GM12878 (cell line): ENCODE data around the gene RRAS. TPM values are rescaled to one million over a fixed set of nuclear protein-coding genes. Genes with fewer than 3 reads are reported as not detected.
A peak's percentile ranks its signal among the peaks of the same experiment; 100 is the strongest.

Experiments used
- ATF3 ChIP-seq: IDR thresholded peaks from 2 replicates; pipeline ENCODE4 v1.6.1; 2011; ENCODE audit warnings: low read depth, mild to moderate bottlenecking, low read length, moderate library complexity, borderline replicate concordance; ENCODE audit errors: extremely low read depth
- BRCA1 ChIP-seq: IDR thresholded peaks from 2 replicates; pipeline ENCODE4 v1.6.1; 2011; ENCODE audit warnings: low read depth, low read length, improper control_type of control experiment
- CBX5 ChIP-seq: sonication (generic); IDR thresholded peaks from 2 replicates; pipeline ENCODE4 v1.6.1; 2016; ENCODE audit warnings: low read depth, moderate library complexity, mild to moderate bottlenecking, inconsistent platforms
- ESRRA ChIP-seq: IDR thresholded peaks from 2 replicates; pipeline ENCODE4 v1.6.1; 2012; ENCODE audit warnings: mild to moderate bottlenecking, low read length, improper control_type of control experiment
- ETV6 ChIP-seq, 2 experiments: fragments of 450-650 bp in 1 of 2; IDR thresholded peaks in 1 of 2; conservative IDR thresholded peaks in 1 of 2; 2 replicates each; pipeline ENCODE4 v1.6.1; 2014; ENCODE audit warnings: antibody characterized with exemption in 1 of 2, borderline replicate concordance in 1 of 2, low read depth in 1 of 2, mild to moderate bottlenecking in 1 of 2, moderate library complexity in 1 of 2
- GATAD2B ChIP-seq: fragments of 450-650 bp; conservative IDR thresholded peaks from 2 replicates; pipeline ENCODE4 v1.6.1; 2017; ENCODE audit warnings: low read depth, mild to moderate bottlenecking, moderate library complexity
- NR2C1 ChIP-seq: fragments of 450-650 bp; IDR thresholded peaks from 2 replicates; pipeline ENCODE4 v1.6.1; 2017; ENCODE audit warnings: antibody characterized with exemption, mild to moderate bottlenecking, moderate library complexity
- POU2F2 ChIP-seq: IDR thresholded peaks from 3 replicates; pipeline ENCODE4 v1.6.1; 2011; ENCODE audit warnings: low read depth, mild to moderate bottlenecking, low read length, borderline replicate concordance
- YY1 ChIP-seq: IDR thresholded peaks from 2 replicates; pipeline ENCODE4 v1.6.1; 2011; ENCODE audit warnings: low read depth, mild to moderate bottlenecking, low read length
- ZNF274 ChIP-seq: IDR thresholded peaks from one replicate; pipeline ENCODE4 v1.8.0; 2011; ENCODE audit not compliant: insufficient read length, insufficient read depth
- polyA plus RNA-seq, 11 experiments: library from polyadenylated mRNA; depleted of rRNA in 4 of 11; unstranded in 6 of 11; stranded (reverse) in 5 of 11; fragments of >200 nt; fragmentation: Nextera tagmentation in 4 of 11; fragmentation: Illumina TruSeq in 1 of 11; extraction: Ambion mirVana in 4 of 11; extraction: Trizol in 1 of 11; gene quantifications; 1 replicate in 1 of 11; 2 replicates in 10 of 11; pipeline versions ENCODE4 v1.2.1 to v1.2.3, GENCODE V29; 2011 to 2016; ENCODE audit warnings: inconsistent platforms in 2 of 11, missing spikeins in 2 of 11, low read depth in 1 of 11
- total RNA-seq, 4 experiments: library from RNA; depleted of rRNA in 3 of 4; stranded (reverse); fragments of >200 nt in 3 of 4; fragmentation: Illumina TruSeq in 1 of 4; extraction: Trizol in 1 of 4; gene quantifications; 2 replicates each; pipeline versions ENCODE4 v1.2.1 to v1.2.3, GENCODE V29; 2013 to 2021

Gene RRAS
- total and polyA plus RNA-seq, 10 of the 15 experiments (the other 5 are each of a cell fraction or from before 2014, with no cell fraction given), result 0.24 to 5.8 (median 1.8) TPM

- TF ChIP-seq ETV6 (conservative IDR thresholded peaks at IDR 0.05 in 1 of 2, IDR thresholded peaks at IDR 0.05 in 1 of 2; ENCODE audit: borderline replicate concordance in 1 of 2, low read depth in 1 of 2) (no peak), ZNF274 (no peak), ATF3 (no peak), CBX5 (no peak), NR2C1 (no peak), GATAD2B (peak; percentile 36; the same call in 1 of the 2 replicates), ESRRA (no peak), POU2F2 (peak; percentile 90; the same call in 2 of the 3 replicates), YY1 (no peak), BRCA1 (no peak)
Observed at GRCh38 chr19:49640113-49640898, at the start of gene RRAS (continued).
